Activated T-cell treated with anti-CD3 and anti-CD28 coated beads, Interleukin-2, amount 50 U/mL, for 48 hours (primary cell): ENCODE data around the gene SCAND1.

Source experiments
- DNase-seq, 2 experiments: peaks; one replicate each; pipeline ENCODE4 v3.0.0-alpha.2; 2020

Gene SCAND1

GRCh38 chr20:35903843-35904242 is 50.5 kb downstream of the SCAND1 start:
- DNase-seq = no peak
